Amygdala (tissue), 56 donors: Measurements from ENCODE around the gene CPLANE1.
"Not testable (repeated sequence)": the region's sequence is repeated elsewhere in the genome, so short reads cannot be mapped to it uniquely, and the experiment has no call there.

Experiments used
- DNase-seq, 56 donors: peaks; one replicate each; lab custom pipeline; 2025; lab: John Stamatoyannopoulos, UW

CPLANE1 gene

GRCh38 chr5:37208883-37209797 is 40.0 kb downstream of the CPLANE1 start:
- peak in 12 of 56 donors; percentile 1 to 29 (median 4) for DNase-seq

GRCh38 chr5:37207802-37208201 is 41.4 kb downstream of the CPLANE1 start:
- DNase-seq, result no peak

GRCh38 chr5:37206736-37207135 is 42.4 kb downstream of the CPLANE1 start:
- DNase-seq, result no peak

GRCh38 chr5:37198842-37199241 is 50.3 kb downstream of the CPLANE1 start:
- DNase-seq, result no peak

- no peak for DNase-seq
These were observed 51.1 kb downstream of the CPLANE1 start for GRCh38 chr5:37198061-37198460.

- no peak for DNase-seq
These were observed 51.7 kb downstream of the CPLANE1 start for GRCh38 chr5:37197340-37198050.

- DNase-seq, result no peak
These were observed 58.6 kb downstream of the CPLANE1 start for GRCh38 chr5:37190592-37190991.

GRCh38 chr5:37189355-37189754 is 59.8 kb downstream of the CPLANE1 start:
- DNase-seq, result no peak

- no peak for DNase-seq
These were observed 61.7 kb downstream of the CPLANE1 start for GRCh38 chr5:37187465-37187977.

GRCh38 chr5:37184748-37185364 is 64.3 kb downstream of the CPLANE1 start:
- DNase-seq, result no peak

GRCh38 chr5:37182667-37183066 is 66.5 kb downstream of the CPLANE1 start:
- no peak for DNase-seq

GRCh38 chr5:37174928-37175327 is 74.2 kb downstream of the CPLANE1 start:
- DNase-seq, result no peak

GRCh38 chr5:37172957-37173356 is 76.2 kb downstream of the CPLANE1 start:
- no peak for DNase-seq

GRCh38 chr5:37170856-37171255 is 78.3 kb downstream of the CPLANE1 start:
- DNase-seq, result no peak

GRCh38 chr5:37166197-37166596 is 83.0 kb downstream of the CPLANE1 start:
- no peak for DNase-seq

- no peak for DNase-seq
These were observed 83.4 kb downstream of the CPLANE1 start for GRCh38 chr5:37165761-37166160.

GRCh38 chr5:37153661-37154060 is 95.5 kb downstream of the CPLANE1 start:
- no peak for DNase-seq

GRCh38 chr5:37146896-37147295 is 102.3 kb downstream of the CPLANE1 start:
- DNase-seq, result no peak

- no peak for DNase-seq
These were observed 112.5 kb downstream of the CPLANE1 start for GRCh38 chr5:37136694-37137093.

- DNase-seq, result not testable (repeated sequence)
These were observed 113.9 kb downstream of the CPLANE1 start for GRCh38 chr5:37135312-37135711.

- DNase-seq, result no peak
These were observed 115.2 kb downstream of the CPLANE1 start for GRCh38 chr5:37133939-37134338.
